Measurements from ENCODE around the gene GOLT1B. TPM values are rescaled to one million over a fixed set of nuclear protein-coding genes. Genes with fewer than 3 reads are reported as not detected.

GOLT1B gene
- total RNA-seq, 6 donors from 2014 or later: 4.2 to 36.7 (median 25.4) TPM

- no peak for TF ChIP-seq POLR2A (IDR thresholded peaks at IDR 0.05)
- TF ChIP-seq, protein P1, sequence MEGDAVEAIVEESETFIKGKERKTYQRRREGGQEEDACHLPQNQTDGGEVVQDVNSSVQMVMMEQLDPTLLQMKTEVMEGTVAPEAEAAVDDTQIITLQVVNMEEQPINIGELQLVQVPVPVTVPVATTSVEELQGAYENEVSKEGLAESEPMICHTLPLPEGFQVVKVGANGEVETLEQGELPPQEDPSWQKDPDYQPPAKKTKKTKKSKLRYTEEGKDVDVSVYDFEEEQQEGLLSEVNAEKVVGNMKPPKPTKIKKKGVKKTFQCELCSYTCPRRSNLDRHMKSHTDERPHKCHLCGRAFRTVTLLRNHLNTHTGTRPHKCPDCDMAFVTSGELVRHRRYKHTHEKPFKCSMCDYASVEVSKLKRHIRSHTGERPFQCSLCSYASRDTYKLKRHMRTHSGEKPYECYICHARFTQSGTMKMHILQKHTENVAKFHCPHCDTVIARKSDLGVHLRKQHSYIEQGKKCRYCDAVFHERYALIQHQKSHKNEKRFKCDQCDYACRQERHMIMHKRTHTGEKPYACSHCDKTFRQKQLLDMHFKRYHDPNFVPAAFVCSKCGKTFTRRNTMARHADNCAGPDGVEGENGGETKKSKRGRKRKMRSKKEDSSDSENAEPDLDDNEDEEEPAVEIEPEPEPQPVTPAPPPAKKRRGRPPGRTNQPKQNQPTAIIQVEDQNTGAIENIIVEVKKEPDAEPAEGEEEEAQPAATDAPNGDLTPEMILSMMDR (IDR thresholded peaks at IDR 0.05): no peak
- no peak for TF ChIP-seq POLR2AphosphoS5 (IDR thresholded peaks at IDR 0.05)
- TF ChIP-seq EP300 (IDR thresholded peaks at IDR 0.05): no peak
- Histone ChIP-seq H3K4me1 (no peaks in the 10 kb centered on the region), H3K9me3 (no peaks in the 10 kb centered on the region), H3K27me3 (no peaks in the 10 kb centered on the region), H3K27ac (no peak overlapping the region), H3K4me3 (no peak overlapping the region), H3K36me3 (no peaks in the 10 kb centered on the region)
- no peak for DNase-seq
- WGBS, 2 donors: 30 to 44% methylated on average over 2 of the region's 2 CpGs
- no peak for ATAC-seq (ENCODE audit: low FRiP score in 2 of 2)
Measured at GRCh38 chr12:21561158-21561557, 59.6 kb downstream of the GOLT1B start.

- TF ChIP-seq EP300 (IDR thresholded peaks at IDR 0.05) (no peak), POLR2AphosphoS5 (IDR thresholded peaks at IDR 0.05) (no peak), POLR2A (IDR thresholded peaks at IDR 0.05) (no peak)
- TF ChIP-seq, protein P1 (IDR thresholded peaks at IDR 0.05): no peak
- ATAC-seq (ENCODE audit: low FRiP score in 2 of 2) (no peak), DNase-seq (no peak)
- H3K36me3 ChIP-seq: no peaks in the 10 kb centered on the region
- no peaks in the 10 kb centered on the region for H3K4me1 ChIP-seq
- no peaks in the 10 kb centered on the region for H3K9me3 ChIP-seq
- no peak overlapping the region for H3K27ac ChIP-seq
- WGBS, 2 donors: 71 to 80% methylated on average over 2 of the region's 2 CpGs
- H3K4me3 ChIP-seq: no peak overlapping the region
- H3K27me3 ChIP-seq: no peaks in the 10 kb centered on the region
Measured at GRCh38 chr12:21562859-21563258, 61.3 kb downstream of the GOLT1B start.

DNA sequence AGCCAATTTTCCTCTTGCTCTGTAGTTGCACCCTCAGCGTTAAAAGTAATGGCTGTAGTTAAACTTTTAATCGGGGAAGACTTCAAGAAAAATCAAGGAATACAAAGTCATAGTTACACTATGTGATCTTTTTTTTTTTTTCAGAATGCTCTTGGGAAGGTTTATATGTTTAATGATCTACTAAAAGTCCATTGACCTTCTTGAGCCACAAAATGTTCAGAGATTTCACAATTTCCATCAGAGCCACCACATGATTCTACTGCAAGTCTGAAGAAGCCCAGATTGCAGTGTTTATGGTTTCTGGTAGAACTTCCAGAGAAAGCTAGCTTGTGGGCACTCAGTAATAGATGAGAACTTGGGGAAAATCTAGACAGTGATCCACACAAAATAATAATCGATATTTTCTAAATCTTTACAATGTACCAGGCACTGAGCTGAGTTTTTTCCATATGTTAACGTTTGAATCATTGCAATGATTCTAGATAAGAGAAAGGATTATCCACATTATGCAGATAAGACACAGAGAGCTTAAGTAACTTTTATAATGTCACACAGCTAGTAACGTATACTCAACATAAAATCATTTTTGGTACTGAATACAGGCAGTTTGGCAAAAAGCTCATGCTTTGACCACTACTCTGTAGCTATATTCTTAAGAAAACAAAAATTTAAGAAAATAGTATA lies 64.8 kb downstream of the GOLT1B start:
- DNase-seq (no peak), ATAC-seq (ENCODE audit: low FRiP score in 2 of 2) (no peak)
- Histone ChIP-seq H3K27ac (no peak overlapping the region), H3K9me3 (no peaks in the 10 kb centered on the region), H3K4me3 (no peak overlapping the region), H3K4me1 (no peaks in the 10 kb centered on the region), H3K27me3 (no peaks in the 10 kb centered on the region), H3K36me3 (no peaks in the 10 kb centered on the region)
- TF ChIP-seq EP300 (IDR thresholded peaks at IDR 0.05): no peak
- no peak for TF ChIP-seq POLR2AphosphoS5 (IDR thresholded peaks at IDR 0.05)
- TF ChIP-seq, protein P1 (IDR thresholded peaks at IDR 0.05): no peak
- TF ChIP-seq POLR2A (IDR thresholded peaks at IDR 0.05): no peak
- WGBS, 2 donors: 77 to 84% methylated on average over 5 of the region's 5 CpGs

DNA sequence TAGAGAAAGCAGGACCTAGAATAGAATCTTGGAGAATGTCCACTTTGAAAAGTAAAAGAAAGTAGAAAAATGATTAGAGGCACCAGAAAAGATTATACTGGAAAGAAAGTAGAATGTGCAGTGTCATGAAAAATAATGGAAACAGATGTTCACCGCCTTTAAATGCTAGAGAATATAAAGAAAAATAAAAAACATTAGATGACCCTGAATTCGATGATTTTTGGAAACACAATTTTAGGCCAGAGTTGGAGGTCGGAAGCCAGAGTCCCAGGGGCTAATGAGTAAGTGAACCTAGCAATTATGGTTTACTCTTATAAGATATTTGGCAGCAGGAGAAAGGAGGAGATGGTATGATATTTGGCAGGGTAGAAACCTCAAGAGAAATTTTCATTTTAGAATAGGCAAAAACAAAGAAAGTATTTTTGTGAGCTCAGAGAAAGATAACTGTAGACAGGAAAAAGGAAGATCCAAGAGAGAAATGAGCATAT lies 65.4 kb downstream of the GOLT1B start:
- no peak overlapping the region for H3K4me3 ChIP-seq
- TF ChIP-seq, protein P1 (IDR thresholded peaks at IDR 0.05): no peak
- no peaks in the 10 kb centered on the region for H3K36me3 ChIP-seq
- no peaks in the 10 kb centered on the region for H3K9me3 ChIP-seq
- H3K27ac ChIP-seq: no peak overlapping the region
- H3K27me3 ChIP-seq: no peaks in the 10 kb centered on the region
- DNase-seq (no peak), ATAC-seq (ENCODE audit: low FRiP score in 2 of 2) (no peak)
- H3K4me1 ChIP-seq: no peaks in the 10 kb centered on the region
- 78 to 93% methylated on average over 3 of the region's 3 CpGs for WGBS, 2 donors

Other genes with a start within 250 kb of the GOLT1B start
- 10 to 100 TPM in 1 of 6 donors, 1 to 10 TPM in 4, under 1 TPM in 1; 0.22 to 11.7 (median 3.1) TPM for gene SLCO1A2, start 166.9 kb upstream of the GOLT1B start, total RNA-seq
- gene IAPP, start 128.9 kb upstream of the GOLT1B start, total RNA-seq: not detected
- gene PYROXD1, start 64.1 kb upstream of the GOLT1B start, total RNA-seq: 10 to 100 TPM in 5 of 6 donors, 1 to 10 TPM in 1; 8.4 to 23.8 (median 19.5) TPM
- 10 to 100 TPM; 15.7 to 34.2 (median 28.0) TPM for gene RECQL, start 154 bp upstream of the GOLT1B start, total RNA-seq
- gene SPX, start 24.5 kb downstream of the GOLT1B start, total RNA-seq: 1 to 10 TPM in 2 of 6 donors, under 1 TPM in 2, not detected in 2; 0.40 to 1.2 (median 0.88) TPM
- gene GYS2, start 103.1 kb downstream of the GOLT1B start, total RNA-seq: under 1 TPM in 1 of 6 donors, not detected in 5; 0.55 TPM
- gene LDHB, start 156.1 kb downstream of the GOLT1B start, total RNA-seq: 100 to 1,000 TPM in 5 of 6 donors, 10 to 100 TPM in 1; 78.6 to 538 (median 297) TPM